ENCODE data around the gene RHEB.
"Not testable (repeated sequence)": the region's sequence is repeated elsewhere in the genome, so short reads cannot be mapped to it uniquely, and the experiment has no call there.

Gene RHEB, protein sequence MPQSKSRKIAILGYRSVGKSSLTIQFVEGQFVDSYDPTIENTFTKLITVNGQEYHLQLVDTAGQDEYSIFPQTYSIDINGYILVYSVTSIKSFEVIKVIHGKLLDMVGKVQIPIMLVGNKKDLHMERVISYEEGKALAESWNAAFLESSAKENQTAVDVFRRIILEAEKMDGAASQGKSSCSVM

DNA sequence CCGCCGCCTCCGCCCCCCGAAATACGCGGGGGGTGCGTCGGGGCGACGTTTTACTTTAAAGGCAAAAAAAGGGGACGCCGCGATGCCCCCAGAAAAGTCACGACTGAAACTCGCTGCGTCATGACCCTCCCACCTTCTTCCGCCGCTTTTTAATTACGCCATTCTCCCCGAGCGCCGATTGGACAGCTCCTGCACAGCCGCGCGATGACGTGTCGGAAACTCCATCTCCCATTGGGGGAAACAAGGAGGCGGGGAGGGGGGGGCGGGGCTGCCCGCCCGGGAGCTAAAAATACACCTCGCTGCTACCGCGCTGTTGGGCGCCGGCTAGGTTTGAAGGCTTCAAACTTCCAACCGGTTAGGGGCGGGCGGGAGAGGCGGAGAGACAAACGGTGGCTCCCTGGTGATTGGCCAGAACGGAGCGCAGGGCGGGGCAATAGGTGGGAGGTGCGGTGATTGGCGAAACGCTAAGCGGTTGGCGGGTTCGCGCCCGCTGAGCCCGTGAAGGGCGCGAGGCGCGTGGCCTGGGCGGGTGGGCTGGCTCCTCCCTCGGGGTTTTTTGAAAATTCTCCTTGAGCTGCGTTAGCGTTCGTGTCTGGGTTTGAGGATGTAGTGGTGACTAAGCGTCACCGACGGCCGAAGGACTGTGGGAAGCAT is at the start of gene RHEB:
Gene RHEB (minus strand): TSS at position 131 of the 654 bp plus-strand sequence. CDS start 384 bp downstream, outside the sequence.
- peak; percentile 100 for DNase-seq

DNA sequence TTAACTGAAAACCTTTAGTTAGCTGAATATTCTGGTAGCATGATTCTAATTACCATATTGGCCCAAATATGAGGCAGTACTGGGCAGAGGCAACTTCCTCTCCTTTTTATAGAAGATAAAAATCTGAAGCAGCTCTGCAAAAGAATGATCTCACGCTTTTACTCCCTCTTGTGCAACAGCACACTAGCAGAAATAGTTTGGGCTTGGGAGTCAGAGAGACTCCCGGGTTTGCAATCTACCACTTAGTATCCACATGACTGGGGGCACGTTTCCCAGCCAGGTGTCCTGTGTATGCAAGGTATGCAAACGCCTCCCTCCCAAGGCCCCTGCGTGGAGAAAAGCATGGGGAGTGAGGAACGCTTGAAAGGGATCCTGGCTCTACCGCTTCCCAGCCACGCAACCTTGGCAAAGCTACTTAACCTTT is 47.2 kb upstream of the RHEB start:
- DNase-seq, result no peak

DNA sequence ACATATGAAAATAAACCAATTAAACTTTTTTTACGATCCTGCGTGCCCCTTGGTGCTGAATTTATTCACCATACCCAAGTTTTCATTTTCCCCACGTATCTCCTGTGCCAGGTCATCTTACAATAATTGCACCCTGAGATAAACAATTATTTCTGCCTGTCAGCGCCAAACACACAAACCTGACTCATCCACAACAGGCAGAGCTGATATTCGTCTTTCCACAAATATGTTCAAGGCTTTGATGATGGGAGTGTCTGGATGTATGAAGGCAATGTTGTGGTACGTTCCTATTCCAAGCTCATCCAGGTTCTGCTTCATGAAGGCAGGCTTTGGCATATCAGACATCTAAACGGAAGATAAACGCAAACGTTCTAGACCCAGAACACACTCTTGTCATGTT is 45.8 kb upstream of the RHEB start:
- no peak for DNase-seq

DNA sequence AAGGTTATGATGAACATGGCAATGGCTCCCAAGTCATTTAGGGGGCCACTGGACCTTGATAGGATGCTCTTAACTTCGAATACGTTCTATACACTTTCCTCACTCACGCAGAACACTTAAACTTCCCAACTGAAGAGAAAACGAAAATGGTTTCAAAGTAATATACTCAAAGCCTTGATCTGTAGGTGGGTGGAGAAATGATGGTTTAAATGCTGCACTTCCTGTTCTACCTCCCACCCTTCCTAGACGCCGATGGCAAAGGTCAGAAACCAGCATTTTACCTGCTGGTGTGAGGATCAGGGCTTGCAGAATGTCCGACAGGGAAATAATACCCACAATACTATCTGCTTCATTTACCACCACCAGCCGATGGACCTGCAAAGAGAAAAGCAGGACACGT is 40.5 kb upstream of the RHEB start:
- DNase-seq, result no peak

DNA sequence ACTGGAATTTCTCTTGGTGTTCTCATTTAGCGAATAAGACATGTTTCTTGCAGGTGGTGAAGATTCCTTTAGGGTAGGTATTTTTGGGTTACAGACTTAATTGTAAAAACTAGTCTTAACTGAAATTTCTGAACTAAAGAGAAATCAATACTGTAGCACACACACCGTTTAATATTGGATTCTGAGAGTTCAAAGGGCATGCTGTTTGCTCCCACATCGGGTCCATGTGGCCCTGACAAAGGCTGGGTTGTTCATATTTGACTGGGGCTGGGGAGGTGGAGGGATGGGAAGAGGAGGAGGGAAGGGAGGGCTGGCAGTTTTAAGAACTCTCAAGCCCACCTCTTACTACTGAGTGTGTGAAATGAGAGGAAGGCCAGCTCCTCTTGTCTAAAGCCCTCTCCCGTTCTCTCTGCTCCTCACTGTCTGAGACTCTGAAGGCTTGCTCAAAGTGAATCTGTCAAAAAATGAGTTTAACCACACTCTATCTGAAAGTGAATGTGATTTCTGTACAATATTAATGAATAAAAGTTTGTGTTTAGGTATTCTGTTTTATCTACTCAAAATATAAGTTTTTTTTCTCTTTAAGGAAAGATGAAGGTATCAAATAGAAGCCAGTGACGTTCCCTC is 40.0 kb upstream of the RHEB start:
- DNase-seq, result no peak

DNA sequence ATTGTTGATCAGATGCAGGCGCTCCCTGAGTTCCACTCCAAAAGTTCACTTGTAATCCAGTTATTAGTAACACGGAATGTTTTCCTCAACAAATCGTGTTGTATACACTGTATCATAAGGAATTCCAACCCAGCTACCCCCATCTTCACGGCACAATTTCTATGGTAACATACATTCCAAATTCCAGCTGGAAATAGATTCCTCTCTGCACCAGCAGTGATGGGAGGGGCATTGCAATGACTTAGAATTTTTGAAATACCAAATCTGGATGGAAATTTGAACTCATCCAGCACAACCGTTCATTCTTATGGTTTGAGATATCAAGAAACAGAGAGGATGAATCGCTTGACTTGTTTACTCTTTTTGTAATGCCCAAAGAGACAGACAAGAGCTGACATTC is 38.9 kb upstream of the RHEB start:
- peak; percentile 31 for DNase-seq

DNA sequence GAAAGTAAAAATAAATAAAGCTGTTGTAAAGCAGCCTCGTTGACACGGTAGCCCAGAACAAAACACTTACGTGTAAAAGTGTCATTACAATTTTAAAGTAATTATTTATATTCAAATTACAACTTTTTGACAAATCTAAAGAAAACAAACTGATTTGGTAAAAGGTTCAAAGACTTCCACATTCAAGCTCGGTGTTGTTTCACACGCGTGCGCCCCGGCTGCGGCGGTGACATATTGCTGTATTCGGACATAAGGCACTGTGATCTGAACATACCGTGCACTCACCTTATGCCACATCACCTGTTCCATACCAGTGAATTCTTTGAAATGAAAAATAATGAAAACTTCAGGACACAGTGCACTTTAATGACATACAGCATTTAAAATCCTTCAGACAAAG is 36.9 kb upstream of the RHEB start:
- DNase-seq, result no peak

DNA sequence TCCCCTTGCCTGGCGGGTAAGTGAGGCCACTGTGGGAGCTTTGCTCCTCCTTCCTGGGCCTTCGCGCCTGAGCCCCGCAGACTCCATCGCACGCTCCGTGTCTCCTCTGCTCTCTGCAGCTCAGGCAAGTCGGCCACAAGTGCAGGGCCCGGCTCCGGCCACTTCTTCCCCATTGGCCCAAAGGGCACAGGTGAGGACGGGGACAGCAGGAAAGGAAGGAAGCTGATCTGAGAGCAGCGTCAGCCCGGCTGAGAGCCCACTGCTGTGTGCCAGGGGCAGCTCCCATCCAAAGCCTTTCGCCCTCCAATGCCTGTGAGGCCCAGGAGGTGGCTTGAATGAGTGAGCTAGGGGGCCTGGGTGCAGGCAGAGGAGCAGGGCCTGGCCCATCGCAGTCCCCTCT is 33.7 kb upstream of the RHEB start:
- DNase-seq, result no peak

DNA sequence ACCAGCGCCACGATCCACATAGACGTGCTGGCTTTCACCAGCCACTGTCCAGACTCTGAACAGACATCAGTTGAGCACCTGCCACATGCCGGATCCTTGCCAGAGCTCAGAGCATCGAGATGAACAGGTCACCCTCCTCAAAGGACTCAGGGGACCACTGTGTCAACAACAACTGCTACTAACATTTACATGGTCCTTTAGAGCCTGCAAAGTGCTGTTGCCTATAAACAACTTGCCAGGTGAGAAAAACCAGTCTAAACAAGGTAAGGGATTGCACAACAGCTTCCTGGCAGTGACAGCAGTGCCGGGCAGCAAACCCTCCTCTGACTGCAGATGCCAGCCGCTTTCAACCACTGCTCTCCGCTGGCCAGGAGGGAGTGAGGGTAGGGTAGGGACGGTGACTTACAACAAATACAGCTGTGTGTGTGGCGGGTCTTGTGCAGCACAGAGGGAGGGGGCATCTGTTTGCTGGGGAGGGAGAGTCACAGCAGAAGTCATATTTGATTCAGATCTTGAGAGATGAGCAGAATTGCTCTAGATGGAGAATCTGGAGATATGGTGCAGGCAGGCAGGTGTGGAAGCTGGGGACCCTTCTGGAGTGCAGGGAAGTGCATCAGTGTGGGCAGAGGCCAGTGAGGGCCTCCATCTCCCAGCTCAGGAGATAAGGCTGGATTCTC is 32.8 kb upstream of the RHEB start:
- no peak for DNase-seq

DNA sequence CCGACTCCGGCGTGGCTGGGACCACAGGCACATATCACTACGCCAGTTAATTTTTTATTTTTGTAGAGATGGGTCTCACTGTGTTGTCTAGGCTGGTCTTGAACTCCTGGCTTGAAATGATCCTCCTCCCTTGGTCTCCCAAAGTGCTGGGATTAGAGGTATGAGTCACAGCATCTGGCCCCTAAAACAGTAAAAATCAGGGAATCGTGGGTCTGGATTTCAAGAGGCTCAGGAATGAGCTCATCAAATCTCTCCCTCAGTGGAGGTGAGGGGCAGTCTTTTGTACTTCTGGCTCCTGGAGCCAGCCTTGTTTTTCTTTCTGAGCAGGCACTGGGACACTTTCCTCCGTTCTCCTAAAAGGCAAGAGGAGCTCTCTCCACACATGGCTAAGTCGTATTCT is 32.1 kb upstream of the RHEB start:
- no peak for DNase-seq

DNA sequence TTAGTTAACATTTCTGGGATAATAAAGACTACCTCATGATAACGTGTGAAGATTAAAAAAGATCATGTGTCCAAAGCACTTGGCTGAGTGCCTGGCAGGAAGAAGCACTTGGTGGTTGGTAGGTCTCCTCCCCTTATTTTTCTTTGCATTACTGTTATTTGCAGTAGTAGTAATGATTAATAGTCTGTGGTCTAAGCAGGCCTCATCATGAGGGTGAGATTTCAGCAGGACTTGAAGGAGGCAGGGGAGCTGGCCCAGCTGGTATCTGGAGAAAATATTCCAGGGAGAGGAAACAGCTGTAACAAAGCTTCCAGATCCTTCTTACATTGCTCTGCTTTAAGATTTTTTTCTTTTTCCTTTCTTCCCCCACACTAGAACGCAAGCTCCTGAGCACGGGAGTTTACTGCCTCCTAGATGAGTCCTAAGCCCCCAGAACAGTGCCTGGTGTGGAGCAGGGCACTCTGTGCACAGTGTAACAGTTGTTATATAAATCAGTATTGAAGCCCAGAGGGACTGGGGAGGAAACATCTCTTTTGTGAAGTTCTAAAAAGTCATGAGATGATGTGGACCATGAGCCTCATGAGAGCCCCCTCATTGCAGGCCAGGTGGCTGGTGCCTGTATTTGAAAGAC is 31.1 kb upstream of the RHEB start:
- DNase-seq, result peak; percentile 32

DNA sequence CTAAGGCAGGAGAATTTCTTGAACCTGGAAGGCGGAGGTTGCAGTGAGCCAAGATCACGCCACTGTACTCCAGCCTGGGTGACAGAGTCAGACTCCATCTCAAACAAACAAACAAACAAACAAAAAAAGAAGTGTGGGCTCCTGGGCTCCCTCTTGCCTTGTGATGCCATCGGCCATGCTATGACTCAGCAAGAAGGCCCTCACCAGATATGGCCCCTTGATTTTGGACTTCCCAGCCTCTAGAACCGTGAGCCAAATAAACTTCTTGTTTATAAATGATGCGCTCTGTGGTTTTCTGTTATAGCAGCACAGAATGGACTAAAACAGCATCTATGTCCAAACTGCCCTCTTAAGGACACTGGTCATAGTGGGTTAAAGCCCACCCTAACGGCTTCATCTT is 29.9 kb upstream of the RHEB start:
- no peak for DNase-seq

DNA sequence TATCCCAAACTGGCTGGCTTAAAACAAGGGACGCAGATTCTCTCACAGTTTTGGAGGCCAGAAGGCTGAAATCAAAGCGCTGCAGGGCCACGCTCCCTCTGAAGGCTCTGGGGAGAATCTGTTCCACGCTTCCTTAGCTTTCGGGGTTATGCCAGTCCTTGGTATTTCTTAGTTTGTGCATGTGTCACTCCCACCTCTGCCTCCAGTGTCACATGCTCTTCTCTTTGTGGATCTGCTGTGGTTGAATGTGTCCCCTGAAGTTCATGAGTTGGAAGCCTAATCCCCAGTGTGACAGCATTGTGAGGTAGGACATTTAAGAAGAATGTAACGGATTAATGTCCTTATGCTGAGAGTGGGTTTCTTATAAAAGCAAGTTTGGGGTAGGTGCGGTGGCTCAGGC is 29.4 kb upstream of the RHEB start:
- DNase-seq, result no peak

DNA sequence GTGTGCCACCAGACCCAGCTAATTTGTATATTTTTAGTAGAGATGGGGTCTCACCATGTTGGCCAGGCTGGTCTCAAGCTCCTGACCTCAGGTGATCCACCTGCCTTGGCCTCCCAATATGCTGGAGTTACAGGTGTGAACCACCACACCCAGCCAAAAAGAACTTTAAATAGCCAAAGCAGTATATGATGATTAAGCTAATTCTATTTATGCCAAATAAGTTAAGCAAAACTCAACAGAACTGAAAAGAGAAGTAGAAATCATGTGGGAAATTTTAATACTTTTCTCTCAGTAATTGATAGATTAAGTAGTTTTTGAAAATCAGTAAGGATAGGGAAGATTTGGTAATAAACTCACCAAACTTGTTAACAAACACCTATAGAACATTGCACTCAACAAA is 24.5 kb upstream of the RHEB start:
- DNase-seq, result no peak

DNA sequence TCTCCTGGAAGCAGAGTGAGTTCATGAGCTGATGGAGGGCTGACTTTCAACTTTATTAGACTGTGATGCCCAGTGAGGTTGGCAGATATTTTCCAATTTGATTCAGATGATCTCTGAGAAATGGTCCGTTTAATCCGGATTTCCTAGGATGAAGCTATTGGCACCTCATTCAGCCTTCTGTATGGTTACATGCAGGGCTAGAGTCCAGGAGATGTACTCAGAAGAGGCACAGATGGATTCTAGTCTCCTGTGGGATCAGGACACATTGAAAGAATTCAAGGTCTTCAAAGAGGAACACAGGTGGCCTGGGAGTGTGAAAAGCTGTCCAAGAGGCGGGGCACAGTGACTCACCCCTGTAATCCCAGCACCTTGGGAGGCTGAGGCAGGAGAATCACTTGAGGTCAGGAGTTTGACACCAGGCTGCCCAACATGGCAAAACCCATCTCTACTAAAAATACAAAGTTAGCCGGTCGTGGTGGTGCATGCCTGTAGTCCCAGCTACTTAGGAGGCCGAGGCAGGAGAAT is 23.0 kb upstream of the RHEB start:
- DNase-seq, result no peak

DNA sequence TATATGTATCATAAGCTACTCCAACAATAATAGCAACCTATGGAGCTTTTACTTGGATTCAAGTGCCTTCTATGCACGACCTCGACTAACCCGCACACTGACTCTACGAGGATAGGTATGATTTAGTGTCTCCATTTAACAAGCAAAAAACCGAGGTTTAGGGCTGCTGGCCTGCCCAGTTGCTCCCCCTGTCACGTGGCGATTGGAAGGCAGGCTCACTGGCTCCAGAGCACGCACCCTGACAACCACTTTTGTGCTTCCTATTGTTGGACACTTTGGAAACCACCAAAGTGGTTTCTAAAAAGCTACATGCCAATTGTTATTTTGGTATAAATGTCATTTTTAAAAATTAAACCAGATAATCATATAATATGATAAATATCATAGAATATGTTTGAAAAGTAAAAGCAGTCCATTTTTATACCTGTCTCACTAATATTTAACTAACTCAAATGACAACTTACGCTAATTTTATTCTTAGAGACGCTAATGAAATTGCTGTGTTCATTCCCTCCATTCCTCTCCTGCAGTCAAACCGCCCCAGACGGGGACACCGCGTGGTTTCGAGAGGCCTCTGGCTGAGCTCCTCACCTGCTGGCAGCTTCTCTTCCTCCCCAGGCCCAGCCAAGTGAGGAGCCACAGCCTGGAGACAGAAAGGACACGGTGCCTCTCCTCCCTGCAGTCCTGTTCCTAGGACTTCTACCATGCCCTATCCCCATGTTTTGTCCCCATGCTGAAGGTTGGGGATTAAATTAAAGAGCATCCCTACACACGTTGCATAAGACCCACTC is 22.2 kb upstream of the RHEB start:
- no peak for DNase-seq

DNA sequence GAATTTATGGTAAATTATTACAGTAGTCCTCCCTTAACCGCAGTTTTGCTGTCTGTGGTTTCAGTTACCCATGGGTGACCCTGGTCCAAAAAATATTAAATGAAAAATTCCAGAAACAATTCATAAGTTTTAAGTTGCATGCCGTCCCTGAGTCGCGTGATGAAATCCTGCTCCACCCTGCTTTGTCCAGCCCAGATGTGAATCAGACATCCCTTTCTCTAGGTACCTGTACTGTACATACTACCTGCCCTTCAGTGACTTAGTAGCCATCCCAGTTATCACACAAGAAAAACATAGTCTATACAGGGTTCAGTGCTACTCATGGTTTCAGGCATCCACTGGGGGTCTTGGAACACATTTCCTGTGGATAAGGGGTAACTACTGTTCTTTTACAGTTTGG is 20.5 kb upstream of the RHEB start:
- no peak for DNase-seq

DNA sequence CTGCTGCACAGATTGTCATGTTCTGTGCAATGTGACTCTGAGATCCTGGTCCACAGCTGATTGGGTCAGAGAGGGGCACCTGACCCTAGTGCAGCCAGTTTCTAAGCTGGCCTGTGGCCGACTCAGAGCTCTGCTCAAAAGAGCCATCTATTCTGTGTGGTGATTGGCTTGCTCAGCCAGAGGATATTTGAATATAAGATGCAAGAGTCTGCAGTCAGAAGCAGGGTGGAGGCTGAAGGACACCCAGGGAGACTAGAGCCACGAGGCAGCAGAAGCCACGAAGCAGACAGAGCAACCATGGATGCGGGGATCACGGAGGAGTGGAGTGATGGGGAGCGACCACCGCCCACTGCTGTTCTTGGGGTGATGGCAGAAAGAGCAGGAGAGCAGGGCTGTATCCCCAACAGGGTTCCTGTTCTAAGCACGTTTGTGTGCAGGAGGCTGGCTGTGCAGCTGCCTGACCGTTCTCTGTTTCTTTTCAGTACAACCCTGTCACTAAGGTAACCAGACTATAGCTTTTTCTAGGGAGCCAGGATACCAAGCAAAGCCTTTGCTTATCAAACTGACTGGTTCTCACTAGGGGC is 19.5 kb upstream of the RHEB start:
- DNase-seq, result peak; percentile 87

DNA sequence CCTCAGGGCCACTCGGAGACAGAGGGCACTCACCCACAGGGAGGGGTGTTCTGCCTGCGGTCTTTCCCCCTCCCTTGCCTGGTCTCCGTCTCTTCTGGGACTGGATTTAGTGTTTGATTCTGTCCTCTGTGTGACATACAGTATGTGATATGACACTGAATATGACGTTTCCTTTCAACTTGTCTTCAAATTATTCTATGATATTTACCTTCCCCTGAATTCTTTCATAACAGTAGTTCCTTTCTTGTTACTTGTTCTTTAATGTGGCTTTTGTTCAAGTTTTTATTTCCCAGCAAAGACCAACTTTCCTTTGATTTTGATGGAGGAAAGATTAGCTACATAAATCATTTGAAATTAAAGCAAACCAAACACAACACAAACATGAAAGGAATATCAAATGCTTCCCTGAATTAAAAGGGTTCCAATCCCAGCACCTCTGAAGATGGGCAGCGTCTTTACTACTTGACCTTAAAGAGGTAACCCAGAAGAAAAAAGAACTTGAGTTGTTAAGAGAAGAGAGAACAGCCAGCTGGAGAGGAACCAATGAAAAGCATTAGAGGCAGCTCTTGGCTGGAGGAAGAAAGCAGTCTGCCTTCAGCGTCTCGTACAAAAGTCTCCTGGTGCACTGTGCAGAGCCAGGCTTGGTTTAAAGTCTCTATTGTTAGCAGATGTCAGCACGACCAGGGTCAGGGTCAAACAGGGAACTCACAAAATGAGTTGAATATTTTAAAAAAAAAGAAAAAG is 18.3 kb upstream of the RHEB start:
- peak; percentile 66 for DNase-seq

DNA sequence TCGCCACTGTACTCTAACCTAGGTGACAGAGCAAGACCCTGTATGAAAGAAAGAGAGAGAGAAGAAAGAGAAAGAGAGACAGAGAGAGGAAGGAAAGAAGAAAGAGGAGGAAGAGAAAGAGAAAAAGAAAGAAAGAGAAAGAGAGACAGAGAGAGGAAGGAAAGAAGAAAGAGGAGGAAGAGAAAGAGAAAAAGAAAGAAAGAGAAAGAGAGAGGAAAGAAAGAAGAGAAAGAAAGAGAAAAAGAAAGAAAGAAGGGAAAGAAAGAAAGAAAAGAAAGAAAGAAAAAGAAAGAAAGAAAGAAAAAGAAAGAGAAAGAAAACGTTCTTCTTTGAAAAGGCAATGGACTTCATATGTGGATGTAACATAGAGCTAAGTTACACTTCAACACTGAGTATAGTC is 16.5 kb upstream of the RHEB start:
- not testable (repeated sequence) for DNase-seq

DNA sequence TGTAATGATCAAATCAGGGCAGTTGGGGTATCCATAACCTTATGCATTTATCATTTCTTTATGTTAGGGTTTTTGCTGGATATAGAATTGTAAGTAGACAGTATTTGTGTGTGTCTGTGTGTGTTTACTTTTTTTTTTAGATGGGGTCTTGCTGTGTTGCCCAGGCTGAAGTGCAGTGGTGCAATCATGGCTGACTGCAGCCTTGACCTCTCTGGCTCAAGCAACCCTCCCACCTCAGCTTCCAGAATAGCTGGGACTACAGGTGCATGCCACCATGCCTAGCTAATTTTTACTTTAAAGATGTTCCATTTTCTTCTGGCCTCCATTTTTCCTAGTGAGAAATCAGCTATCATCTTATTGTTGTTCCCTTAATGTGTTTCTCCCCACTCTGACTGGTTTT is 10.1 kb upstream of the RHEB start:
- no peak for DNase-seq

Data from eye (tissue), 1 donor.